Measurements from ENCODE around the gene CCL19.

GRCh38 chr9:34719021-34719768 is 28.1 kb upstream of the CCL19 start:
- TF ChIP-seq CTCF (conservative IDR thresholded peaks at IDR 0.05; ENCODE audit: low read depth in 2 of 2) (no peak), EZH2 (IDR thresholded peaks at IDR 0.05; ENCODE audit: low read depth, unreplicated experiment) (no peak), JUNB (IDR thresholded peaks at IDR 0.05; ENCODE audit: unreplicated experiment) (no peak), NANOG (IDR thresholded peaks at IDR 0.05; ENCODE audit: borderline replicate concordance) (no peak), POLR2AphosphoS5 (IDR thresholded peaks at IDR 0.05; ENCODE audit: low read depth) (no peak), EZH2phosphoT487 (IDR thresholded peaks at IDR 0.05; ENCODE audit: unreplicated experiment) (no peak), REST (IDR thresholded peaks at IDR 0.05; ENCODE audit: unreplicated experiment) (no peak), ETS1 (IDR thresholded peaks at IDR 0.05) (no peak), ZNF114 (CRISPR knock-in tag; IDR thresholded peaks at IDR 0.05) (no peak), STAT1 (IDR thresholded peaks at IDR 0.05; ENCODE audit: unreplicated experiment) (no peak), ZNF331 (CRISPR knock-in tag; IDR thresholded peaks at IDR 0.05; ENCODE audit: low read depth) (no peak)

Data from GM23338 (cell line).